Fibroblast of peridontal ligament (primary cell): ENCODE data around the gene PDZD2.
"Not testable (repeated sequence)": the region's sequence is repeated elsewhere in the genome, so short reads cannot be mapped to it uniquely, and the experiment has no call there.

Experiments used
- DNase-seq: peaks from one replicate; pipeline ENCODE4 v3.0.0-alpha.2; 2010; ENCODE audit errors: extremely low read depth

Gene PDZD2

DNA sequence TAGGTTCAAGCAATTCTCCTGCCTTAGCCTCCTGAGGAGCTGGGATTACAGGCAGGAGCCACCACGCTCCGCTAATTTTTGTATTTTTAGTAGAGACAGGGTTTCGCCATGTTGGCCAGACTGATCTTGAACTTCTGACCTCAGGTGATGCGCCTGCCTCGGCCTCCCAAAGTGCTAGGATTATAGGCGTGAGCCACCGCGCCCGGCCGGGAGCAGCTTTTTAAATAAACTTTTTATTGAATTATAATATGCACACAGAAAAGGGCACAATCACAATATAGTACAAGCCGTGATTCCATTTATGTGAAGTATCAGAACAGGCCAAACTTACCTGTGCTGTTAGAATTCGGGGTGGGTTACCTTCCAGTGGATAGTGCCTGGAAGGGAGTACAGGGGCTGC is 93.9 kb downstream of the PDZD2 start:
- not testable (repeated sequence) for DNase-seq

- no peak for DNase-seq
Measured at GRCh38 chr5:31733371-31733770, 94.4 kb downstream of the PDZD2 start.

DNA sequence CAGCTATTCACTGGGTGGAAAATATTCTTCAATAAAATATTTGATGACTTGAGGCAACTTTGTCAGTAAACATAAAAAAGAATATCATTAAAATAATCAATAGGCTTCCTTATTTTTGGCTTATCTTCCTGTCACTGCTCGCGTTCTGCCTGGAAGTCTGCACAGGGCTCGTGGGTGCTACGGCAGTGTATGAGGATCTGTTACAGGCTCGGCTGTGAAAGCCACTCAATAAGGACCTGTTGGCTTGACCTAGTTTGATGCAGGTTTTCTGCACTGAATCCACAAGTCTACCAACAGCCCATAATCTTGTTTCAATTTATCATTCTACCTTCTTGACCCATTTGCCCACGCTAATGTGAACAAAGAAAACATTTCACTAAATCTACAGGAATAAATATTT is 97.2 kb downstream of the PDZD2 start:
- DNase-seq = no peak

DNA sequence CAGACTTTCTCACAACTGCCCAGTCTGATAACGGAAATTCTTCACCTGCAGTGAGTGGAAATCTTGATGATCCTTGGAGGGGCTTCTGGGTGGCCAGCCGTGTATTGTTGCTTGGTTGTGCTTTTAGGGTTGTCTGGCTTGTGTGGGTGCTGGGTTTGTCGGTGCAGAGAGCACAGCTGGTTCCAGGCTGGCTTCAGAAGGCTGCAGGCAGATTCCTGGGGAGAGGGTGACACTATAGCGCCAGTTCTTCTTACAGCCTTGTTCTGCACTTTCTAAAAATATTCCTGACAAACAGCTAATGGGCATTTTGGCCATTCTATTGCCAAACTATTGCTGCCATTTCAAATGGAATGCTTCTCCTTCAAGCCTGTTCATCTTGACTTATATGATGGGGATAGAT is 99.3 kb downstream of the PDZD2 start:
- no peak for DNase-seq

- no peak for DNase-seq
Measured at GRCh38 chr5:31741496-31741895, 102.6 kb downstream of the PDZD2 start.

- no peak for DNase-seq
Measured at GRCh38 chr5:31743678-31744077, 104.7 kb downstream of the PDZD2 start.

DNA sequence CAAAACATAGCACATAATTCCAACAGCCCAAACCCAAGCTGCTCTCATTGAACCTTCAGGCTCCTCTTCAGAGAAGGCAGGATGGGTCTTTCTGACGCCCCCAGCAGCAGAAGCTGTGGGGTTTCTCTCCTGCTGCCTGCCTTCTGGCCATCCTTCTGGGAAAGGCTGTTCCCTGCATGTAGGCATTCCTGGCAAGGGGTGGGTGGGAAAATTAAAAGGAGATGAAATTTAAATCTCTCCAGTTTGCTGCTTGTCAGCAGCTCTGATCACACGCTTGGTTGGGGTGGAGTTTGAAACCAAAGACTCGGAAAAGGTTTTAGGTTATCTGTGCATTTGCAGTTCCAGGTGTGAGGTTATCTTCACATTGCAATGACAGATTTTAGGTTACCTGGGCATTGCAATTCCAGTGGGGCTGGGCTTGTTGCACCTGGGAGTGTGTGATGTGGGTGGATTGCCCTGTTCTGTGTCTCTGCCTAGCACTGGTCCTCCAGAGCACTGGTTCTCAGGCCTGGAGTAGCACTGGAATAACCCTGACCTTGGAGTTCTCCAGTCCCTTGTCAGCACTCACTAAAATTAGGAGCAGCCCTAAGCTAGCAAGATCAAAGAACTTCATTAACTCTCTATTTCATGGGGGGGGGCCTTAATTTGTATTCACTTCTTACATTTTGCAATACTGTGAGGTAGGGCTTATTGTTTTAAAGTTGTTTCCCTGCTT is 109.7 kb downstream of the PDZD2 start:
- DNase-seq = no peak

DNA sequence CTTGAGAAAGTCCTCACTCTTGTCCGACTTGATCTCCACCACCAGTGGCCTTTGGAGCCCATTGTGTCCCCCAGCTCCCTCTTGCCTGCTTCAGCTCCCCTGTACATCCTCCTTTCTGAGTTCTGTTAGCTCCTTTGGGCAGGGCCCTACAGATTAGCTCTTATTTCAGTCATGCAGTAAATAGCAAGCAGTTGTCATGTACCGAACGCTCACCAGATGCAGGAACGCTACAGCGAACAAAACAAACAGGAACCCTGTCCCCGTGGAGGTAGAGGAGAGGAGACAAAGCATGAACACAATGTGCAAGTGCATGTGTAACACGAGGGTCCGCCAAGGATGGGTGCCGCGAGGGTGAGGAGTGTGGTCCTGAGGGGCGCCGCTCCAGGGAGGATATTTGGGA is 111.3 kb downstream of the PDZD2 start:
- no peak for DNase-seq

- no peak for DNase-seq
Measured at GRCh38 chr5:31751610-31752009, 112.7 kb downstream of the PDZD2 start.

GRCh38 chr5:31753700-31754357 is 114.9 kb downstream of the PDZD2 start:
- no peak for DNase-seq

DNA sequence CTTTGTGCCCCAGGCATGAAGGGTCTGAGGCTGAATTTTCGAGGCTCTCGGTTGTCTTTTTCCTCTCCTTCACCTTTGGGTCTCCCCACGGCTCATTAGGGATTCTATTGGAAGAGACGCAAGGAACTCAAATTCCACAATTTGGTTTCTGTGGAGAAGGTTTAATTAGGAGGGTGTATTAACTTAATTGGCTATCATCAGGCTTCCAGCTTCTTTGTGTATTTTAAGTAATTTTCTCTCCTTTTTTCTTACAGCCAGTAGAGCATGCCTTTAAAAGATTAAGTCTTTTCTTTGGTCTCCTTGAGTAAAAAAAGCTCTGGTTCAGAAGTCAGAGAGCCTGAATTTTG is 115.4 kb downstream of the PDZD2 start:
- no peak for DNase-seq

- DNase-seq = no peak
Measured at GRCh38 chr5:31754741-31755675, 116.1 kb downstream of the PDZD2 start.

GRCh38 chr5:31755676-31756230 is 116.8 kb downstream of the PDZD2 start:
- DNase-seq = no peak

DNA sequence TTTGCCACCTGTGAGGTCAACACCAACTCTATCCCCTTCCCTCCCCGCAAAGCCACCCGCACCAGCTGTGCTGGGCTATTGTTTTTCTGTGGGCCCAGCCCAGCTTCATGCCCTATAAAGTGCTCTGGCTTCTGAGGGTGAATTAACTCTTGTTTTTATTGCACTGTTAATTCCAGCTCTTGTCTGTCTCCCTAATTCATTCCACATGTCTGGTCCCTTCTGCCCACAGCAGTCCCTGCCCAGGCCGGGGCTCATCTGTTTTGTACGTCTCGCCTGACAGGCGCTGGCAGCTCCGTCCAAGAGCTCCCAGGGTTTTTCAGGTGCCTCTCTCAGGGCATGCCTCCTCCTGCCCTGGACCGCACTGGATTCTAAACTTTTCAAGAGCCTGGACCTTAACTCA is 118.9 kb downstream of the PDZD2 start:
- DNase-seq = no peak

DNA sequence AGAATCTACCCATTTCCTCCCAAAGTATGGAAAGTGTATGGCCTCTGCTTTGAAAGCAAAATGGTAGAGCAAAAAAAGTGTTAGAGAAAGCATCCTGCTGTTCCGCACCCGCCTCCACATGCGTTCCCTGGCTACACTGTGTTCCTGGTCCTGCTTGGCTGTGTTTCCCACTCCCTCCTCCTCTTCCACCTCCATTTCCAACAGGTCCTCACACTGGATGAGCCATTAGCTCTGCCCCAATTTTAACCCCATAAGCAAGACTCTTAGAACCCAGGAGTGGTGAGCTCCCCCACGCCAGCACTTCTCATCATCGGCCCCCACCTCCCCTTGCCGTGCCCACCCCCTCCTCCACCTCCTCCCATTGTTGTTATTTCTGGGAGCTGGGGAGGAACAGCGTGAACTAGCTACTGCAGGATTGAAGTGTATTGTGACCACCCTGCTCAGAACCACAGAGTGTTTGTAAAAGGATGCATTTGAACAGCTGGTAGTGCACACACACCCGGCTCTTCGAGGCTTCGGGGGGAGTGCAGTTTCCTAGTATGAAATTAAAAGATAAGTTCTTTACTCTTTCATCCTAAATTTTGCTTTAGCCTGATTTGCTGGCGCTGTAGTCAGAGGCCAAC is 120.0 kb downstream of the PDZD2 start:
- no peak for DNase-seq

GRCh38 chr5:31759925-31760324 is 121.0 kb downstream of the PDZD2 start:
- DNase-seq = no peak

GRCh38 chr5:31761877-31762276 is 122.9 kb downstream of the PDZD2 start:
- DNase-seq = no peak

GRCh38 chr5:31763424-31763823 is 124.5 kb downstream of the PDZD2 start:
- DNase-seq = no peak

DNA sequence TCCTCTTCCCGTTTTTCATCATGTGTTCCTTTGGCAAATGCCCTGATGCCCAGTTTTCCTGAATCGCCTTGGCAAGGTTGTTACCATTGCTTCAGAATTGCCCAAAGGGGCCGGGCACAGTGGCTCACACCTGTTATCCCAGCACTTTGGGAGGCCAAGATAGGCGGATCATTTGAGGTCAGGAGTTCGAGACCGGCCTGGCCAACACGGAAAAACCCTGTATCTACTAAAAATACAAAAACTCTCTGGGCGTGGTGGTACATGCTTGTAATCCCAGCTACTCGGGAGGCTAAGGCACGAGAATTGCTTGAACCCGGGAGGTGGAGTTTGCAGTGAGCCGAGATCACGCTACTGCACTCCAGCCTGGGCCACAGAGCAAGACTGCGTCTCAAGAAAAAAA is 125.8 kb downstream of the PDZD2 start:
- DNase-seq = not testable (repeated sequence)

GRCh38 chr5:31767335-31768031 is 128.6 kb downstream of the PDZD2 start:
- no peak for DNase-seq

GRCh38 chr5:31768046-31768445 is 129.1 kb downstream of the PDZD2 start:
- no peak for DNase-seq
